Measurements from ENCODE around the gene STX2. TPM values are rescaled to one million over a fixed set of nuclear protein-coding genes. Genes with fewer than 3 reads are reported as not detected.
A peak's percentile ranks its signal among the peaks of the same experiment; 100 is the strongest.
"Not testable (repeated sequence)": the region's sequence is repeated elsewhere in the genome, so short reads cannot be mapped to it uniquely, and the experiment has no call there.

Gene STX2
- total RNA-seq, 2 experiments from 2014 or later: 13.1 to 16.2 TPM

DNA sequence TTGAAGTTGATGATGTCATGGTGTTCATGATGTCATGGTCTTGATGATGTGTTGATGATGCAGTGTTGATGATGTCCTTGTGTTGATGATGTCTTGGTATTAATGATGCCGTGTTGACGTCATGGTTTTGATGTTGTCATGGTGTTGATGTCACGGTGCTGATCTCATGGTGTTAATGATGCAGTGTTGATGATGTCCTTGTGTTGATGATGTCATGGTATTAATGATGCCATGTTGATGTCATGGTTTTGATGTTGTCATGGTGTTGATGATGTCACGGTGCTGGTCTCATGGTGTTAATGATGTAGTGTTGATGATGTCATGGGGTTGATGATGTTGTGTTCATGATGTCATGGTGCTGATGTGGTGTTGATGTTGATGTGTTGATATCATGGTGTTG lies 75.0 kb downstream of the STX2 start:
- Mint-ChIP-seq H3K4me1 (peaks cover 4% of the 10 kb centered on the region), H3K27me3 (peaks cover 13% of the 10 kb centered on the region), H3K27ac (no peak overlapping the region), H3K9me3 (ENCODE audit: low read depth) (no peaks in the 10 kb centered on the region), H3K36me3 (ENCODE audit: low read depth) (no peaks in the 10 kb centered on the region), H3K4me3 (no peak overlapping the region)
- CTCF ChIA-PET: interaction anchor here (1.3 to 1.6 kb wide), 2 partner anchors 52 to 54 kb away, joined by 5 to 6 read pairs; no protein-coding TSS in a partner anchor
- ATAC-seq: peak; percentile 14
- DNase-seq: peak; percentile 39
- POLR2A ChIA-PET: no interaction called here
- intact Hi-C loops (cut with DNase I, micrococcal nuclease): loop anchor here (1.0 to 5.0 kb wide), 4 partner anchors 33 to 328 kb away; partner anchors contain the start of gene RAN (in 1 of the 2)

DNA sequence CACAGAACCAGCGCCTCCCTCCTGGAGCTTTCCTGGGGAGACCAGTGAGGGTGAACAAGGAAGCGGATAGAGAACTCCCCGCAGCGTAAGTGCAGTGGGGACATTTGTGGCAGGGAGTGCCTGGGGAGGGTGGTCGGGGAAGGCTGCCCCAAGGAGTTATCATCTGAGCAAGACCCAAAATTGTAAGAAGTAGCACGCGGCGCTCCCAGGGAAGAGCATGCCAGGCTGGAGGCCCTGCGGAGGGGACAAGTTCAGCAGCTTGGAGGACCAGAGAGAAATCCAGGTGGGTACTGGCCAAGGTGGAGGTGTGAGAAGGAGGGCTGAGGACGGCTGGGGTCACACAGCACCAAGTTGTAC lies 76.8 kb downstream of the STX2 start:
- Mint-ChIP-seq H3K27me3 (peaks cover 11% of the 10 kb centered on the region), H3K4me3 (peak overlapping the region; percentile 39), H3K4me1 (peaks cover 4% of the 10 kb centered on the region), H3K27ac (no peak overlapping the region), H3K9me3 (ENCODE audit: low read depth) (no peaks in the 10 kb centered on the region), H3K36me3 (ENCODE audit: low read depth) (no peaks in the 10 kb centered on the region)
- intact Hi-C loops (cut with DNase I, micrococcal nuclease): loop anchor here (5.0 kb wide), 3 partner anchors 35 to 330 kb away; partner anchors contain the start of gene RAN (in 1 of the 2)
- DNase-seq (no peak), ATAC-seq (no peak)
- ChIA-PET CTCF (interaction anchor here (0.6 to 1.7 kb wide), 8 partner anchors 55 to 503 kb away, joined by 3 to 8 read pairs (median 5); no protein-coding TSS in a partner anchor), POLR2A (no interaction called here)

DNA sequence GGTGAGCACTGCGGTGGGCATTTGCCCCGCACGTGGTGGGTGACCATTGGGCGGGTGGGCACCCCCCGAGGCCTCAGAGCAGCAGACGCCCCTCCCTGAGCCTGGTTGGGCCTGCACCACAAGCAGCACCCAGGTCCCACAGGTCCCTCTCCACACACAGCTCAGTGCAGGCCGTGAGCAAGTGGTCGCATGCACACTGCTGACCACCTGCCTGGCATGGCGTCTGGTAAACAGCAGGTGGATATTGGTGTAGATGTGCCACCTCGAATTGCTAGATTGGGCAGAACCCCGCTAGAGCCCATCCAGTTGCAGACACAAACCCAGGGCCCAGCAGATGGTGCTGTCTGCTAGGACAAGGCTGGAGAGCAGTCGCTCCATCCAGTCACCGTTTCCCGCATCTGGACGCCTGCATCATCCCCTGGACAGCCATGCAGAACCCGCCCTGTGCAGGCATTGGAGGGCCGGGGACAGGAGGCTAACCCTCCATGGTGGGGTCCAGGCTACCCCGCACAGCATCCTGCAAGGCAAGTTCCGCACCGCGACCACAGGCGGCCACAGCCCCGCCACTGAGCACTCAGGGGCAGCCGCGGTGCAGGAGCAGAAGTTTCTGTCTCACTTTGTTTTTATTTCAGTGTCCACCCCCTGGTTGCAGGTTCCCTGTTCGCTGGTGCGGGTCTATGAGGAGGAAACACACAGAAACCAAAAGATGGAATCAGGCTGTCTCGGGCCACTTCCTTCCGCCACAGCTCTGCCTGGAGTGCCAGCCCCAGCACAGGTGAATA lies 77.3 kb downstream of the STX2 start:
- Mint-ChIP-seq H3K27ac (no peak overlapping the region), H3K27me3 (peaks cover 11% of the 10 kb centered on the region), H3K4me3 (peak overlapping the region; percentile 39), H3K36me3 (ENCODE audit: low read depth) (no peaks in the 10 kb centered on the region), H3K4me1 (peaks cover 4% of the 10 kb centered on the region), H3K9me3 (ENCODE audit: low read depth) (no peaks in the 10 kb centered on the region)
- intact Hi-C loops (cut with DNase I, micrococcal nuclease): loop anchor here (1.0 to 5.0 kb wide), 5 partner anchors 36 to 371 kb away; partner anchors contain the start of gene RAN (in 1 of the 2)
- ChIA-PET CTCF (interaction anchor here (0.6 to 1.7 kb wide), 7 partner anchors 56 to 503 kb away, joined by 3 to 8 read pairs (median 5); no protein-coding TSS in a partner anchor), POLR2A (no interaction called here)
- ATAC-seq (peak; percentile 68), DNase-seq (peak; percentile 84)

DNA sequence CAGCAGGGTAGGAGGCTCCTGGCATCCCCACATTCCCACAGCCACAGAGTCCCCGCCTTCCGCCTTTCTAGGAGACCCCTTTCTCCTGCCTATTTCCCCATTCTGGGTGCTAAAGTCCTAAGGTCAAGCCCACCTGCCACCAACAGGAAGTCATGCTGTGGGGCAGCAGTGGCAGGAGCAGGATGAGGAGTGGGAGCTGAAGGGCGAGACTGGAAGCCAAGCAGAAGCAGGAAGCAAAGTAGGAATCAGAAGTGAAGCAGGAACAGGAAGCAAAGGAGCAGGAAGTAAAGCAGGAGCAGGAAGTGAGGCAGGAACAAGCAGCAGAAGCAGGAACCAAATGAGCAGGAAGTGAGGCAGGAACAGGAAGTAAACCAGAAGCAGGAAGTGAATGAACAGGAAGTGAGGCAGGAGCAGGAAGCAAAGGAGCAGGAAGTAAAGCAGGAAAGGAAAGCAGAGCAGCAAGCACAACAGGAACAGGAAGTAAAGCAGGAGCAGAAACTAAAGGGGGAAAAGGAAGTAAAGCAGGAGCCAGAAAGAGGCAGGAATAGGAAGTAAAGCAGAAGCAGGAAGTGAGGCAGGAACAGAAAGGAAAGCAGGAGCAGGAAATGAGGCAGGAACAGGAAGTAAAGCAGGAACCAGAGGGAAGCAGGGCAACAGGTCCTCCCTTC lies 84.7 kb downstream of the STX2 start:
- Mint-ChIP-seq H3K4me1 (peaks cover 6% of the 10 kb centered on the region), H3K9me3 (ENCODE audit: low read depth) (peaks cover 6% of the 10 kb centered on the region), H3K36me3 (ENCODE audit: low read depth) (peaks cover 5% of the 10 kb centered on the region), H3K27ac (peak overlapping the region; percentile 77), H3K27me3 (no peaks in the 10 kb centered on the region), H3K4me3 (no peak overlapping the region)
- intact Hi-C loops (cut with DNase I, micrococcal nuclease): no loop called here
- DNase-seq: no peak
- ChIA-PET POLR2A (no interaction called here), CTCF (interaction anchor here (0.6 to 0.7 kb wide), 2 partner anchors 133 to 277 kb away, joined by 3 read pairs; no protein-coding TSS in a partner anchor)
- ATAC-seq: no peak

- Mint-ChIP-seq H3K36me3 (ENCODE audit: low read depth) (peaks cover 5% of the 10 kb centered on the region), H3K4me1 (peaks cover 11% of the 10 kb centered on the region), H3K4me3 (no peak overlapping the region), H3K27ac (no peak overlapping the region), H3K9me3 (ENCODE audit: low read depth) (peaks cover 6% of the 10 kb centered on the region), H3K27me3 (peaks cover 5% of the 10 kb centered on the region)
- ChIA-PET CTCF (interaction anchor here (0.6 to 1.0 kb wide), 2 partner anchors 51 to 366 kb away, joined by 3 read pairs; no protein-coding TSS in a partner anchor), POLR2A (interaction anchor here (0.7 kb wide), 1 partner anchor 47 kb away, joined by 3 read pairs; no protein-coding TSS in a partner anchor)
- ATAC-seq (no peak), DNase-seq (no peak)
- intact Hi-C loops (cut with DNase I, micrococcal nuclease): no loop called here
These were observed 86.3 kb downstream of the STX2 start for GRCh38 chr12:130752692-130753230.

DNA sequence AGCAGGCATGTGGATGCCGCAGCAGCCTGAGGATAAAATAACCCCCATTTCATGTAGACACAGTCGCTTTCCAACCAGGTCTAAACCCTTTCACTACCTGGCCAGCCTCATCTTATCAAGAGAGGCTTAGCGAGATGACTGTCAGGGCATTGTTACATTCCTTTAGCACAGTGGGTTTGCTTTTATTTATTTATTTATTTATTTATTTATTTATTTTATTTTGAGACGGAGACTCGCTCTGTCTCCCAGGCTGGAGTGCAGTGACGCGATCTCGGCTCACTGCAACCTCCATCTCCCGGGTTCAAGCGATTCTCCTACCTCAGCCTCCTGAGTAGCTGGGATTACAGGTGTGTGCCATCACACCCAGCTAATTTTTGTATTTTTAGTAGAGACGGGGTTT lies 87.0 kb downstream of the STX2 start:
- H3K36me3 Mint-ChIP-seq (ENCODE audit: low read depth); POLR2A ChIA-PET; H3K9me3 Mint-ChIP-seq (ENCODE audit: low read depth); ATAC-seq; intact Hi-C loops (cut with DNase I, micrococcal nuclease); H3K27me3 Mint-ChIP-seq; H3K27ac Mint-ChIP-seq; DNase-seq; H3K4me3 Mint-ChIP-seq: not testable (repeated sequence)
- peaks cover 12% of the 10 kb centered on the region for H3K4me1 Mint-ChIP-seq
- CTCF ChIA-PET: interaction anchor here (0.7 to 0.9 kb wide), 3 partner anchors 56 to 74 kb away, joined by 3 read pairs; no protein-coding TSS in a partner anchor

- ChIA-PET POLR2A (no interaction called here), CTCF (interaction anchor here (0.6 to 1.4 kb wide), 6 partner anchors 12 to 843 kb away, joined by 3 to 5 read pairs (median 3); no protein-coding TSS in a partner anchor)
- no peak overlapping the region for H3K27ac Mint-ChIP-seq
- ATAC-seq: no peak
- no peaks in the 10 kb centered on the region for H3K9me3 Mint-ChIP-seq (ENCODE audit: low read depth)
- no peak for DNase-seq
- H3K36me3 Mint-ChIP-seq (ENCODE audit: low read depth): no peaks in the 10 kb centered on the region
- intact Hi-C loops (cut with DNase I, micrococcal nuclease): loop anchor here (1.0 to 10.0 kb wide), 7 partner anchors 288 to 704 kb away; no protein-coding TSS in a partner anchor
- no peak overlapping the region for H3K4me3 Mint-ChIP-seq
- peaks cover 7% of the 10 kb centered on the region for H3K4me1 Mint-ChIP-seq
- peaks cover 7% of the 10 kb centered on the region for H3K27me3 Mint-ChIP-seq
These were observed 90.3 kb downstream of the STX2 start for GRCh38 chr12:130748786-130749185.

DNA sequence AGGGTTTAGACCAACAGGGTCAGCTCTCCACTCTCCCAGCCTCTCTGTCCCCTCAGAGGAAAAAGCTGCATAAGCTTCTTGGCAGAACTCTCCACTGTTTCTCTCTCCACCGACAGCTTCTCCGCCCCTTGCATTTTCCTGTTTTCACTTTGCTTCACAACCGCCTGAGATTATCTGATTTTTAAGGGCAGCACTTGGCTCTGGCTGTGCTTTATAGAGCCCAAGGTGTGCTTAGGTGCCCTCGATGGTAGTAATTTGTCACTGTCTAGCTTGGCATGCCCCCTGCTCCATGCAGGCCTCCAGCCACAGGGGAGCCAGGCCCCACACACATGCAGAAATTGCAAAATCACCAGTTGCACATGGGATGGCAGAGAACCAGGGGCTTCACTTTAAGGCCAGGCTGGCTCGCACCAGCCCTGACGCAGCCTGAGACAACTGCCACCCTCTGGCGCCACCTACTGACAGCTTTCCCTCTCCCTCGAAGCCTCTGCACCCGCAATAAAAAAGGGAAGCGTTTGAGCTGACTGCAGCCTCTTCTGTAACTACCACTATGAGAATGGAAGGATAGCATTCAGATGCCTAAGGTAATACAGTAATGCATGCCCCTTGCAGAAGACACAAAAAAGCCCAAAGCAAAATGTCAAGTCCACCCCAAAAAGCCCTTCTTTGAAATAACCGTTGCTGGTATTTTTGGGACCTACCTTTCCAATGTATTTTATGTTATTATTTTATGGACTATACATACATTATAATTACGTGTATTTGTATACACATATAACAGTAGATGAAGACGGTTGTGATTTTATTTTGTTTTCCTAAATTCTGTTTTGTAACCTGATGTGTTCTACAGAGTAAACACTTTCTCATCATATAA lies 90.9 kb downstream of the STX2 start:
- CTCF ChIA-PET: interaction anchor here (0.6 to 1.8 kb wide), 10 partner anchors 11 to 844 kb away, joined by 3 to 6 read pairs (median 3); no protein-coding TSS in a partner anchor

GRCh38 chr12:130746546-130746945 lies 92.5 kb downstream of the STX2 start:
- ATAC-seq: no peak
- CTCF ChIA-PET: interaction anchor here (0.7 to 1.8 kb wide), 4 partner anchors 16 to 465 kb away, joined by 3 to 6 read pairs (median 4); no protein-coding TSS in a partner anchor
- intact Hi-C loops (cut with DNase I, micrococcal nuclease): loop anchor here (5.0 to 10.0 kb wide), 4 partner anchors 344 to 702 kb away; no protein-coding TSS in a partner anchor

More for the DNA sequence above, 90.9 kb downstream of the STX2 start:
- Mint-ChIP-seq H3K27me3 (peaks cover 7% of the 10 kb centered on the region), H3K4me1 (peaks cover 7% of the 10 kb centered on the region), H3K36me3 (ENCODE audit: low read depth) (no peaks in the 10 kb centered on the region), H3K27ac (no peak overlapping the region), H3K4me3 (no peak overlapping the region), H3K9me3 (ENCODE audit: low read depth) (no peaks in the 10 kb centered on the region)
- intact Hi-C loops (cut with DNase I, micrococcal nuclease): loop anchor here (1.0 to 10.0 kb wide), 7 partner anchors 288 to 703 kb away; no protein-coding TSS in a partner anchor
- POLR2A ChIA-PET: interaction anchor here (0.6 kb wide), 1 partner anchor 29 kb away, joined by 5 read pairs; no protein-coding TSS in a partner anchor
- DNase-seq: peak; percentile 89
- ATAC-seq: peak; percentile 93

DNA sequence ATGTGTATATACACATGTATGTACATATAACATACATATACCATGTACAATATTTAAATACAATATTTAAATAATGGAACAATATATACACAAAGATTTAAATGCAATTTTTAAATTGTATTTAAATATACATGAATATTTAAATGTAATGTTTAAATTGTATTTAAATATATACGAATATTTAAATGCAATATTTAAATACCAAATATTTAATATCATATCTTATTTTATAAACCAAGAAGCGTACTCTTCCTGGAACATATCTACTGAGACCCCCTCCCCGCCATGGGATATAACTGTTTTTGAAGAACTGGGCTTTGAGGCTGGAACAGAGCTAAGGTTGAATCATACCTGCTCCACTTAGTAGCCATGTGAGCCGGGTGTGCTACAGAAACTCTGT lies 93.1 kb downstream of the STX2 start:
- DNase-seq (no peak), ATAC-seq (no peak)
- Mint-ChIP-seq H3K27me3 (peaks cover 9% of the 10 kb centered on the region), H3K4me1 (peaks cover 7% of the 10 kb centered on the region), H3K9me3 (ENCODE audit: low read depth) (no peaks in the 10 kb centered on the region), H3K4me3 (no peak overlapping the region), H3K27ac (no peak overlapping the region), H3K36me3 (ENCODE audit: low read depth) (no peaks in the 10 kb centered on the region)
- ChIA-PET POLR2A (no interaction called here), CTCF (interaction anchor here (0.7 to 1.8 kb wide), 3 partner anchors 15 to 465 kb away, joined by 3 to 6 read pairs (median 4); no protein-coding TSS in a partner anchor)
- intact Hi-C loops (cut with DNase I, micrococcal nuclease): loop anchor here (5.0 to 10.0 kb wide), 4 partner anchors 344 to 701 kb away; no protein-coding TSS in a partner anchor

More at GRCh38 chr12:130746546-130746945, 92.5 kb downstream of the STX2 start:
- peaks cover 7% of the 10 kb centered on the region for H3K4me1 Mint-ChIP-seq
- no peak overlapping the region for H3K4me3 Mint-ChIP-seq
- no peak for DNase-seq
- peaks cover 9% of the 10 kb centered on the region for H3K27me3 Mint-ChIP-seq
- H3K36me3 Mint-ChIP-seq (ENCODE audit: low read depth): no peaks in the 10 kb centered on the region
- no peak overlapping the region for H3K27ac Mint-ChIP-seq
- no peaks in the 10 kb centered on the region for H3K9me3 Mint-ChIP-seq (ENCODE audit: low read depth)
- POLR2A ChIA-PET: no interaction called here
